ENCODE data around the gene SPATS2.

- TF ChIP-seq, protein P1, sequence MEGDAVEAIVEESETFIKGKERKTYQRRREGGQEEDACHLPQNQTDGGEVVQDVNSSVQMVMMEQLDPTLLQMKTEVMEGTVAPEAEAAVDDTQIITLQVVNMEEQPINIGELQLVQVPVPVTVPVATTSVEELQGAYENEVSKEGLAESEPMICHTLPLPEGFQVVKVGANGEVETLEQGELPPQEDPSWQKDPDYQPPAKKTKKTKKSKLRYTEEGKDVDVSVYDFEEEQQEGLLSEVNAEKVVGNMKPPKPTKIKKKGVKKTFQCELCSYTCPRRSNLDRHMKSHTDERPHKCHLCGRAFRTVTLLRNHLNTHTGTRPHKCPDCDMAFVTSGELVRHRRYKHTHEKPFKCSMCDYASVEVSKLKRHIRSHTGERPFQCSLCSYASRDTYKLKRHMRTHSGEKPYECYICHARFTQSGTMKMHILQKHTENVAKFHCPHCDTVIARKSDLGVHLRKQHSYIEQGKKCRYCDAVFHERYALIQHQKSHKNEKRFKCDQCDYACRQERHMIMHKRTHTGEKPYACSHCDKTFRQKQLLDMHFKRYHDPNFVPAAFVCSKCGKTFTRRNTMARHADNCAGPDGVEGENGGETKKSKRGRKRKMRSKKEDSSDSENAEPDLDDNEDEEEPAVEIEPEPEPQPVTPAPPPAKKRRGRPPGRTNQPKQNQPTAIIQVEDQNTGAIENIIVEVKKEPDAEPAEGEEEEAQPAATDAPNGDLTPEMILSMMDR (IDR thresholded peaks at IDR 0.05; ENCODE audit: low read length): no peak
- TF ChIP-seq EZH2 (IDR thresholded peaks at IDR 0.05; ENCODE audit: borderline replicate concordance, low read length): no peak
These were observed 170.0 kb downstream of the SPATS2 start for GRCh38 chr12:49537231-49537751.

Data from OCI-LY1 (cell line).